HepG2 (cell line): Measurements from ENCODE around the gene ENTREP3. TPM values are rescaled to one million over a fixed set of nuclear protein-coding genes. Genes with fewer than 3 reads are reported as not detected.

Experiments used
- BRD4 ChIP-seq: sonication (generic); formaldehyde crosslinking; IDR thresholded peaks from 2 replicates; pipeline ENCODE4 v1.4.0; 2020; ENCODE audit warnings: missing genetic modification reagents
- DRAP1 ChIP-seq: IDR thresholded peaks from 2 replicates; pipeline ENCODE4 v1.6.1; 2016; ENCODE audit warnings: missing genetic modification reagents, missing compliant biosample characterization
- DZIP1 ChIP-seq: sonication (generic); formaldehyde crosslinking; IDR thresholded peaks from 2 replicates; pipeline ENCODE4 v1.5.0; 2020; ENCODE audit warnings: mild to moderate bottlenecking, missing genetic modification reagents
- EEA1 ChIP-seq: sonication (generic); formaldehyde crosslinking; IDR thresholded peaks from 2 replicates; pipeline ENCODE4 v1.5.1; 2020; ENCODE audit warnings: mild to moderate bottlenecking, missing genetic modification reagents, borderline replicate concordance
- GLMP ChIP-seq: sonication (generic); formaldehyde crosslinking; IDR thresholded peaks from 2 replicates; pipeline ENCODE4 v1.9.0; 2021; ENCODE audit warnings: missing genetic modification reagents, mild to moderate bottlenecking, borderline replicate concordance
- HNF4G ChIP-seq, 2 experiments: sonication (generic) in 1 of 2; formaldehyde crosslinking in 1 of 2; IDR thresholded peaks; 2 replicates each; pipeline versions ENCODE4 v1.4.0 to v1.6.1; 2011 to 2020; ENCODE audit warnings: borderline replicate concordance in 2 of 2, low read depth in 2 of 2, mild to moderate bottlenecking in 2 of 2, low read length in 1 of 2, missing genetic modification reagents in 1 of 2, moderate library complexity in 1 of 2
- IRF2 ChIP-seq: IDR thresholded peaks from 2 replicates; pipeline ENCODE4 v1.6.1; 2018; ENCODE audit warnings: missing genetic modification reagents, missing compliant biosample characterization
- KMT2A ChIP-seq: sonication (generic); formaldehyde crosslinking; IDR thresholded peaks from 2 replicates; pipeline ENCODE4 v1.4.0; 2020; ENCODE audit warnings: missing genetic modification reagents
- PATZ1 ChIP-seq: sonication (generic); formaldehyde crosslinking; IDR thresholded peaks from 2 replicates; pipeline ENCODE4 v1.4.0; 2020; ENCODE audit warnings: missing genetic modification reagents
- PHF8 ChIP-seq: sonication (generic); formaldehyde crosslinking; IDR thresholded peaks from 2 replicates; pipeline ENCODE4 v1.5.0; 2020; ENCODE audit warnings: missing genetic modification reagents
- RAD21 ChIP-seq: fragments of 450-650 bp; formaldehyde crosslinking; IDR thresholded peaks from 2 replicates; pipeline ENCODE4 v1.5.0; 2020; ENCODE audit warnings: mild to moderate bottlenecking
- RAD51 ChIP-seq: fragments of 450-650 bp; IDR thresholded peaks from 2 replicates; pipeline ENCODE4 v1.6.1; 2016; ENCODE audit warnings: borderline replicate concordance
- RXRB ChIP-seq: IDR thresholded peaks from 2 replicates; pipeline ENCODE4 v1.6.1; 2016; ENCODE audit warnings: borderline replicate concordance, missing genetic modification reagents, missing compliant biosample characterization
- SOX6 ChIP-seq, 2 experiments: fragments of 450-650 bp in 1 of 2; sonication (generic) in 1 of 2; formaldehyde crosslinking in 1 of 2; IDR thresholded peaks; 2 replicates each; pipeline versions ENCODE4 v1.4.0 to v1.6.1; 2017 to 2020; ENCODE audit warnings: antibody characterized with exemption in 1 of 2, mild to moderate bottlenecking in 1 of 2, missing genetic modification reagents in 1 of 2
- STAG1 ChIP-seq: sonication (generic); formaldehyde crosslinking; IDR thresholded peaks from 2 replicates; pipeline ENCODE4 v1.4.0; 2020; ENCODE audit warnings: missing genetic modification reagents
- ZBTB7A ChIP-seq: sonication (generic); formaldehyde crosslinking; IDR thresholded peaks from 2 replicates; pipeline ENCODE4 v1.8.0; 2022; ENCODE audit warnings: mild to moderate bottlenecking, missing genetic modification reagents
- ZFY ChIP-seq: sonication (generic); formaldehyde crosslinking; IDR thresholded peaks from 2 replicates; pipeline ENCODE4 v1.4.0; 2020; ENCODE audit warnings: missing genetic modification reagents
- ZGPAT ChIP-seq: IDR thresholded peaks from 2 replicates; pipeline ENCODE4 v1.6.1; 2016; ENCODE audit warnings: mild to moderate bottlenecking
- ZMAT5 ChIP-seq: sonication (generic); formaldehyde crosslinking; IDR thresholded peaks from 2 replicates; pipeline ENCODE4 v1.5.0; 2020; ENCODE audit warnings: mild to moderate bottlenecking, low read depth, missing genetic modification reagents, borderline replicate concordance
- ZNF432 ChIP-seq: sonication (generic); formaldehyde crosslinking; IDR thresholded peaks from 2 replicates; pipeline ENCODE4 v1.5.0; 2020; ENCODE audit warnings: missing genetic modification reagents, mild to moderate bottlenecking, borderline replicate concordance
- polyA plus RNA-seq, 8 experiments: library from polyadenylated mRNA; depleted of rRNA in 3 of 8; stranded (reverse) in 7 of 8; unstranded in 1 of 8; fragments of >200 nt; fragmentation: Illumina TruSeq in 4 of 8; extraction: Trizol in 4 of 8; gene quantifications; 2 replicates each; pipeline versions ENCODE4 v1.2.1 to v1.2.3, GENCODE V29; 2011 to 2016; ENCODE audit warnings: low read depth in 4 of 8, missing spikeins in 1 of 8, mixed read lengths in 1 of 8; ENCODE audit not compliant: insufficient read depth in 1 of 8
- total RNA-seq, 5 experiments: library from RNA; depleted of rRNA; stranded (reverse); fragments of >200 nt; fragmentation: Illumina TruSeq; extraction: Trizol; gene quantifications; 2 replicates each; pipeline ENCODE4 v1.2.3, GENCODE V29; 2016; ENCODE audit warnings: low read depth in 1 of 5

ENTREP3 gene
- total and polyA plus RNA-seq, 2 of the 13 experiments (the other 11 are each of a cell fraction or from before 2014, with no cell fraction given), result 4.1 to 9.9 TPM

- TF ChIP-seq ZBTB7A (CRISPR knock-in tag) (peak; percentile 31; the same call in 1 of the 2 replicates), IRF2 (CRISPR knock-in tag) (peak; percentile 78), DRAP1 (peak; percentile 68), RXRB (CRISPR knock-in tag) (peak; percentile 47; the same call in 1 of the 2 replicates), GLMP (CRISPR knock-in tag) (no peak), EEA1 (peak; percentile 22; the same call in 1 of the 2 replicates), KMT2A (CRISPR knock-in tag) (peak; percentile 71), DZIP1 (no peak), ZFY (CRISPR knock-in tag) (peak; percentile 76), PHF8 (CRISPR knock-in tag) (peak; percentile 73), RAD21 (CRISPR knock-in tag) (peak; percentile 34; the same call in 1 of the 2 replicates), SOX6 (IDR thresholded peaks at IDR 0.05) (no peak), SOX6 (CRISPR knock-in tag; IDR thresholded peaks at IDR 0.05) (peak; percentile 27; the same call in 1 of the 2 replicates), ZMAT5 (CRISPR knock-in tag) (no peak), ZNF432 (CRISPR knock-in tag) (no peak), RAD51 (no peak), ZGPAT (CRISPR knock-in tag) (peak; percentile 67; the same call in 1 of the 2 replicates), PATZ1 (peak; percentile 71), BRD4 (peak; percentile 81), STAG1 (CRISPR knock-in tag) (0 out of 2 replicates have a peak, but pooled peaks have one; percentile 8), HNF4G (IDR thresholded peaks at IDR 0.05; ENCODE audit: borderline replicate concordance, low read depth, low read length) (no peak), HNF4G (CRISPR knock-in tag; IDR thresholded peaks at IDR 0.05; ENCODE audit: borderline replicate concordance, low read depth) (no peak)
Observed at GRCh38 chr1:155255243-155256007, at the start of gene ENTREP3 (continued).
